DND-41 (cell line): ENCODE measurements around the gene AKT1.

ENCODE experiments used
- CTCF ChIP-seq: IDR thresholded peaks from 2 replicates; pipeline ENCODE4 v1.5.1; 2012; ENCODE audit warnings: borderline replicate concordance, low read length, moderate library complexity, mild to moderate bottlenecking; ENCODE audit not compliant: poor library complexity, severe bottlenecking; ENCODE audit errors: extremely low read depth
- EZH2 ChIP-seq: IDR thresholded peaks from 3 replicates; pipeline ENCODE4 v1.6.1; 2012; ENCODE audit warnings: borderline replicate concordance, low read depth, mild to moderate bottlenecking, moderate library complexity, low read length, inconsistent platforms; ENCODE audit not compliant: severe bottlenecking

- TF ChIP-seq CTCF (no peak), EZH2 (no peak)
Measured at GRCh38 chr14:104734991-104735779, 60.4 kb downstream of the AKT1 start.
